ENCODE results near the gene HNRNPM.

The HNRNPM gene

DNA sequence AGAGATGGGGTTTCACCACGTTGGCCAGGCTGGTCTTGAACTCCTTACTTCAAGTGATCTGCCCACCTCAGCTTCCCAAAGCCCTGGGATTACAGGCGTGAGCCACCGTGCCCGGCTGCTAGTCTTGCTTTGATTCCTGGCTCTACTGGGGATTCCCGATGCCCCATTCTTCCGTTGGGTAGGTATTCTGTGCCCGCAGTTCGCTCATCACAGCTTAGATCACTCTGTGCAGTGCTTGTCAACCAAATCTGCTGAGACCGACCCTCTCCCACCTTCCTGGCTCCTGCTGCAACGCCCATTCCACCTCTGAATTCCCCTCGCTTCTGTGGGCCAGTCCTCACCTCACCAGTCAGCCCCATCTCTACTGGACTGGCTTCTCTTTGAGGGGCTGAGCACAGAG is 73.8 kb downstream of the HNRNPM start:
- H3K36me3 ChIP-seq (ENCODE audit: control insufficient read depth, insufficient read depth, low read length), result no peaks in the 10 kb centered on the region
- no peaks in the 10 kb centered on the region for H3K9me3 ChIP-seq (ENCODE audit: control insufficient read depth, insufficient read depth, low read length)
- no peak overlapping the region for H3K4me3 ChIP-seq (ENCODE audit: low read length)
- no CpG with 5 or more reads among the region's 11 CpGs for WGBS (ENCODE audit: insufficient coverage, insufficient read length)
- H3K4me1 ChIP-seq (ENCODE audit: control insufficient read depth, insufficient read depth, low read length), result no peaks in the 10 kb centered on the region
- H3K27ac ChIP-seq (ENCODE audit: low read length), result no peak overlapping the region
- H3K27me3 ChIP-seq (ENCODE audit: control insufficient read depth, insufficient read depth, low read length), result no peaks in the 10 kb centered on the region
- no peak for DNase-seq (ENCODE audit: low read depth, low spot score)

DNA sequence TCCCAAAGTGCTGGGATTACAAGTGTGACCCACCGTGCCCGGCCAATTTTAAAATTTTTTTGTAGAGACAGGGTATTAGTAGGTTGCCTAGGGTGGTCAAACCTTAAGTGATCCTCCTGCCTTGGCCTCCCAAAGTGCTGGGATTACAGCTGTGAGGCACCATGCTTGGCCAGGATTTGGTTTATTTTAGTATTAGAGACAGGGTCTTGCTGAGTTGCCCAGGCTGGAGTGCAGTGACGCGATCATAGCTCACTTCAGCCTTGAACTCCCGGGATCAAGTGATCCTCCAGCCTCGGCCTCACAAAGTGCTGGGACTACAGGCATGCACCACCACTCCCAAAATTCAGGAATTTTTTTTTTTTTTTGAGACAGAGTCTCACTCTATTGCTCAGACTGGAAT is 74.6 kb downstream of the HNRNPM start:
- Histone ChIP-seq H3K4me1 (ENCODE audit: control insufficient read depth, insufficient read depth, low read length) (no peaks in the 10 kb centered on the region), H3K27me3 (ENCODE audit: control insufficient read depth, insufficient read depth, low read length) (no peaks in the 10 kb centered on the region), H3K27ac (ENCODE audit: low read length) (no peak overlapping the region), H3K36me3 (ENCODE audit: control insufficient read depth, insufficient read depth, low read length) (no peaks in the 10 kb centered on the region), H3K9me3 (ENCODE audit: control insufficient read depth, insufficient read depth, low read length) (no peaks in the 10 kb centered on the region), H3K4me3 (ENCODE audit: low read length) (no peak overlapping the region)
- no CpG with 5 or more reads among the region's 6 CpGs for WGBS (ENCODE audit: insufficient coverage, insufficient read length)
- DNase-seq (ENCODE audit: low read depth, low spot score), result no peak

DNA sequence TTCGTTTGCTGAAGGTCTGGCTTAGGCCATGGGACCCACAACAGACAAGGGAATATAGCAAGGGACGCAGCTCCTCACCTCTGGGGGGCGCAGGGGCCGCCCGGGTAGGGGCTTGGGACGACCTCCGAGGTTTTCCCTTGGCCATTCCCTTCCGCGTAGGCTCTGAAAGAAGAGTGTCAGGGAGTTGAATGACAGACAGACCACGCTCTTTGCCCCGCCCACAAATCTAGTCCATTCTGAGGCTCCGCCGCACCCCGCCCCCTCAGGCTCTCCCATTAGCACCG is 80.6 kb downstream of the HNRNPM start:
- WGBS (ENCODE audit: insufficient coverage, insufficient read length), result no CpG with 5 or more reads among the region's 15 CpGs

DNA sequence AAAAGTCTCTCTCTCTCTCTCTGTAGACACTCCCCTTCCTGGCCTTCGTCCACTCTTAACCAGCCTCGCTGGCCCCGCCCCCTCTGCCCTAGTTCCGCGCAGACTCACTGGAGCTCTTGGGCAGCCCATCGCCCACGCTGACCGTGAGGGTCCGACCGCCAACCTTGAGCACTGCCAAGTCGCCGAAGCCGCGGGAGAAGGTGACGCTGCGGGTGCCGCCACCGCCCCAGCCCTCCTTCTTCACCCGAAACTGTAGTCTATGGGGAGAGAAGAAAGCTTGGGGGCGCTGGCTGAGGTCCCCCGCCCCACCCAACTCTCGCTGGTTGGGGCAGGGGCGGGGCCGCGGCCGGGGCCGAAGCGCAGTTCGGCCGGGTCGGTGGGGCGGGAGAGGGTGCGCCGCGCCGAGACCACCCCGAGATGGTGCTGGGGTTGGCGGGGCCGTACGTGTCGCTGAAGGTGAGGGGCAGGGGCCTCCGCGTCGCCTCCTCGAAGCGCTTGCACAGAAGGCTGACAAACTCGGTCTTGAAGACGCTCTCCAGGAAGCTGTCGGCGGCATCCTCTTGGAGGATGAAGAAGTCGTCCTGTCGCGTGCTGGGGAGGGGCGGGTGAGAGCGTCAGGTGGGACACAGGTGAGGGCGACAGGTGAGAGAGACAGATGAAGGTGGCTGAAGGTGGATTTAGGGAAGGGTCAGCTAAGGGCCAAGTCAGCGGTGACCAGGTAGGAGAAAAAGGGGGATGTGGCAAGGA is 81.7 kb downstream of the HNRNPM start:
- Histone ChIP-seq H3K27ac (ENCODE audit: low read length) (no peak overlapping the region), H3K36me3 (ENCODE audit: control insufficient read depth, insufficient read depth, low read length) (no peaks in the 10 kb centered on the region; the same call in 1 of the 2 replicates), H3K4me3 (ENCODE audit: low read length) (peak overlapping the region; percentile 47; the same call in 1 of the 2 replicates), H3K27me3 (ENCODE audit: control insufficient read depth, insufficient read depth, low read length) (no peaks in the 10 kb centered on the region), H3K9me3 (ENCODE audit: control insufficient read depth, insufficient read depth, low read length) (no peaks in the 10 kb centered on the region), H3K4me1 (ENCODE audit: control insufficient read depth, insufficient read depth, low read length) (0 out of 2 replicates have a peak, but pooled peaks cover 5% of the 10 kb centered on the region)
- WGBS (ENCODE audit: insufficient coverage, insufficient read length), result no CpG with 5 or more reads among the region's 57 CpGs
- peak; percentile 77 for DNase-seq (ENCODE audit: low read depth, low spot score)

More for the DNA sequence above, 80.6 kb downstream of the HNRNPM start:
- H3K27ac ChIP-seq (ENCODE audit: low read length), result no peak overlapping the region
- H3K4me1 ChIP-seq (ENCODE audit: control insufficient read depth, insufficient read depth, low read length), result 0 out of 2 replicates have a peak, but pooled peaks cover 5% of the 10 kb centered on the region
- H3K27me3 ChIP-seq (ENCODE audit: control insufficient read depth, insufficient read depth, low read length), result no peaks in the 10 kb centered on the region
- H3K4me3 ChIP-seq (ENCODE audit: low read length), result no peak overlapping the region
- H3K9me3 ChIP-seq (ENCODE audit: control insufficient read depth, insufficient read depth, low read length), result no peaks in the 10 kb centered on the region
- H3K36me3 ChIP-seq (ENCODE audit: control insufficient read depth, insufficient read depth, low read length), result no peaks in the 10 kb centered on the region; the same call in 1 of the 2 replicates
- no peak for DNase-seq (ENCODE audit: low read depth, low spot score)

DNA sequence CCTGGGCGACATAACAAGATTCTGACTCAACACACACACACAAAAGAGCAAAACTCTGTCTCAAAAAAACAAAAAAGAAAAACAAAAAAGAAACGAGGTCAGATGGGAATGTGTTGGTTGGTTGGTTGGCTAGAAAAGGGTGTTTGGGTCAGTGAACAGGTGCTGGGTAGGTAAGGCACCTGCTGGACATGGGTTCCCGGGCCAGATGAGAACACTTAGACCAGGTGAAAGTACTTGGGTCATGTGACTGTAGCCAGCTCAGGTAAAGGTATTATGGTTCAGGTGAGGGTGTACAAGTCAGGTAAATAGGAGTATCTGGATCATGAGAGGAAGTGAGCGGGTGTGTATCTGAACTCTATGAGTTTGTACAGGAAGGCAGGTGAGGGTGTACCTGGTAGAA is 83.7 kb downstream of the HNRNPM start:
- WGBS (ENCODE audit: insufficient coverage, insufficient read length), result no CpG with 5 or more reads among the region's 4 CpGs
- DNase-seq (ENCODE audit: low read depth, low spot score), result no peak
- no peak overlapping the region for H3K27ac ChIP-seq (ENCODE audit: low read length)
- no peaks in the 10 kb centered on the region for H3K27me3 ChIP-seq (ENCODE audit: control insufficient read depth, insufficient read depth, low read length)
- H3K4me1 ChIP-seq (ENCODE audit: control insufficient read depth, insufficient read depth, low read length), result 0 out of 2 replicates have a peak, but pooled peaks cover 5% of the 10 kb centered on the region
- H3K4me3 ChIP-seq (ENCODE audit: low read length), result no peak overlapping the region
- no peaks in the 10 kb centered on the region; the same call in 1 of the 2 replicates for H3K36me3 ChIP-seq (ENCODE audit: control insufficient read depth, insufficient read depth, low read length)
- H3K9me3 ChIP-seq (ENCODE audit: control insufficient read depth, insufficient read depth, low read length), result no peaks in the 10 kb centered on the region

DNA sequence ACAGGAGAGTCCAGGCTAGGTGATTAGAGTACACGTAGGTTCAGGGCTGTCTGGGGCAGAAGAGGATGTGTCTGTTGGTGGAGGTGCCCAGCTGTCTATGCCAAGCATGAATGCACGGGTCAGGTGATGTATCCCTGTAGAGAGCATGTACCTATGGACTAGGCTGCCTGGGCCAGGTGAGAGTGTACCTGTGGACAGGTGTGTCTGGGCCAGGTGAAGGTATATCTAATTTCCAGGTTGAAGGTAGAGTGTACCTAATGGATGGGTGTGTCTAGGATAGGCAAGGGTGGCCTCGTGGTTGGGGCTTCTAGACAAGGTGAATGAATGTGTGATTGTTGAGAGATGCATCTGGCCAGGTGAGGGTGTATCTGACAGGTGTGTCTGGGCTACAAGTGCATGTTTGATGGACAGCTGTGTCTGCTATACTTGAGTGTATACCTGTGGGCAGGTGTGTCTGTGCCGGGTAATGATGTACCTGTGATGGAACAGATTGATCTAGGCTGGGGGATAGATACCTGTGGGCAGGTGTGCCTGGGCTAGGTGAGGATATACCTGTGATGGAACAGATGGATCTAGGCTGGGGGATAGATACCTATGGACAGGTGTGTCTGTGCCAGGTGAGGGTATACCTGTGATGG is 84.7 kb downstream of the HNRNPM start:
- Histone ChIP-seq H3K9me3 (ENCODE audit: control insufficient read depth, insufficient read depth, low read length) (no peaks in the 10 kb centered on the region), H3K27me3 (ENCODE audit: control insufficient read depth, insufficient read depth, low read length) (no peaks in the 10 kb centered on the region), H3K36me3 (ENCODE audit: control insufficient read depth, insufficient read depth, low read length) (no peaks in the 10 kb centered on the region; the same call in 1 of the 2 replicates), H3K27ac (ENCODE audit: low read length) (no peak overlapping the region), H3K4me3 (ENCODE audit: low read length) (no peak overlapping the region), H3K4me1 (ENCODE audit: control insufficient read depth, insufficient read depth, low read length) (0 out of 2 replicates have a peak, but pooled peaks cover 5% of the 10 kb centered on the region)
- DNase-seq (ENCODE audit: low read depth, low spot score), result no peak
- no CpG with 5 or more reads among the region's 4 CpGs for WGBS (ENCODE audit: insufficient coverage, insufficient read length)

DNA sequence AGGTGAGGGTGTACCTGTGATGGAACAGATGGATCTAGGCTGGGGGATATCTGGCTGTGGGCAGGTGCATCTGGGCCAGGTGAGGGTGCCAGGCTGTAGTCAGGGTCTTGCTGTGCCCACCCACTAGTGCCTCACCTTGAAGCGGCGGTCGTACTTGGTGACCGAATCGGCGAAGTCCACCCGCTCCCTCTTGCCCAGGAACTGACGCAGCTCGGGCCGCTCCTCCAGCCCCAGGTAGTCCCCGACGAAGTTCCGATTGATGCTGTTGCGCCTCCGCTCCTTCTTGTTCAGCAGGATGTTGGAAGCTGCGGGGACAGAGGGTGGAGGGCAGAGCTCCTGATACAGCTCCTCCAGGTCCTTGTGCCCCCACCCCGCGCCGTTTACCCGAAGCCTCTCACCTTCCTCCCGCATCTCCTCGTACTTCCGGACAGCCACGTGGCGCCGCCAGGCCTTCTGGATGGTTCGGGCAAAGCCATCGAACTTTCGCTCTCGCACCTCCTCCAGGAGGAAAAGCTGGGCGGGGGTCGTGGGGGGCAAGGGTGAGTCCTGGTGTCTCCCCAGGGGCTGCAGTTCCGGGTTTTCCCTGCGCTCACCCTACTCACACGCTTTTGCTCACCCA is 85.4 kb downstream of the HNRNPM start:
- Histone ChIP-seq H3K27ac (ENCODE audit: low read length) (no peak overlapping the region), H3K9me3 (ENCODE audit: control insufficient read depth, insufficient read depth, low read length) (no peaks in the 10 kb centered on the region), H3K4me1 (ENCODE audit: control insufficient read depth, insufficient read depth, low read length) (0 out of 2 replicates have a peak, but pooled peaks cover 5% of the 10 kb centered on the region), H3K36me3 (ENCODE audit: control insufficient read depth, insufficient read depth, low read length) (no peaks in the 10 kb centered on the region; the same call in 1 of the 2 replicates), H3K4me3 (ENCODE audit: low read length) (no peak overlapping the region), H3K27me3 (ENCODE audit: control insufficient read depth, insufficient read depth, low read length) (no peaks in the 10 kb centered on the region)
- no peak for DNase-seq (ENCODE audit: low read depth, low spot score)
- WGBS (ENCODE audit: insufficient coverage, insufficient read length), result no CpG with 5 or more reads among the region's 35 CpGs

DNA sequence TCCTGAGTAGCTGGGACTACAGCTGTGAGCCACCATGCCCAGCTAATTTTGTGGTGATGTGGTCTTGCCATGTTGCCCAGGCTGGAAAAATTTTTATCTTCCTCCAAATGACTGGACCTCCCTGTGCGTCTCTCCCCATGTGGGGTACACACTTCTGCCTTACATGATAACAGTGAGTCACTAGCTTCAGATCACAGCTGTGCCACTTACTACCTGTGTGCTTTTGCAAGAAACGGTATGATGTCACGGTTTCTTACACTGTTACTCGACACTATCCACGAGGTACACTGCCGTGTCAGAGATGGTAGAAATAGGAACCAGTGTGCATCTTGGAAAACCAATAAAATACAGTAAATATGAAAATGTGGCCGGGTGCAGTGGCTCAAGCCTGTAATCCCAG is 86.7 kb downstream of the HNRNPM start:
- 0 out of 2 replicates have a peak, but pooled peaks cover 5% of the 10 kb centered on the region for H3K4me1 ChIP-seq (ENCODE audit: control insufficient read depth, insufficient read depth, low read length)
- DNase-seq (ENCODE audit: low read depth, low spot score), result no peak
- no peak overlapping the region for H3K4me3 ChIP-seq (ENCODE audit: low read length)
- no peaks in the 10 kb centered on the region for H3K27me3 ChIP-seq (ENCODE audit: control insufficient read depth, insufficient read depth, low read length)
- H3K27ac ChIP-seq (ENCODE audit: low read length), result no peak overlapping the region
- no peaks in the 10 kb centered on the region; the same call in 1 of the 2 replicates for H3K36me3 ChIP-seq (ENCODE audit: control insufficient read depth, insufficient read depth, low read length)
- WGBS (ENCODE audit: insufficient coverage, insufficient read length), result no CpG with 5 or more reads among the region's 7 CpGs
- no peaks in the 10 kb centered on the region for H3K9me3 ChIP-seq (ENCODE audit: control insufficient read depth, insufficient read depth, low read length)

DNA sequence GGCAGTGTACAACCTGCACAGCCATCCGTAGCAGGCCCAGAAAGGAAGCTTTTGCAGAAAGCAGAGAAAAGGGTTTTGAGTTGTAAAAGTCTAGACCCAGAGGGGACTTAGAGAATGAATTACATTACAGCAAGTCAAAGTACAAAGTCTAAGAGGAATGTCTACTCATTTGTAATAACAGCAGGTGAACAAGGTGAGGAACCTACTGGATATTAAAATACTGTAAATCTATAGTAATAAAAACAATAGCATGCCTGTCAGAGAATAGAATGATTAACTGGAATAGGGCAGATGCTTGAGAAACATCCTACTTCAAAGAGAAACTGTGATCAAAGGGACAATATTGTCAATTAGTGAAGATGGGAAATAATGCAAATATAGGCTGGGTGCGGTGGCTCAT is 87.5 kb downstream of the HNRNPM start:
- Histone ChIP-seq H3K9me3 (ENCODE audit: control insufficient read depth, insufficient read depth, low read length) (no peaks in the 10 kb centered on the region), H3K4me3 (ENCODE audit: low read length) (no peak overlapping the region), H3K27ac (ENCODE audit: low read length) (no peak overlapping the region), H3K4me1 (ENCODE audit: control insufficient read depth, insufficient read depth, low read length) (no peaks in the 10 kb centered on the region), H3K27me3 (ENCODE audit: control insufficient read depth, insufficient read depth, low read length) (no peaks in the 10 kb centered on the region), H3K36me3 (ENCODE audit: control insufficient read depth, insufficient read depth, low read length) (no peaks in the 10 kb centered on the region; the same call in 1 of the 2 replicates)
- WGBS (ENCODE audit: insufficient coverage, insufficient read length), result no CpG with 5 or more reads among the region's 2 CpGs
- no peak for DNase-seq (ENCODE audit: low read depth, low spot score)

DNA sequence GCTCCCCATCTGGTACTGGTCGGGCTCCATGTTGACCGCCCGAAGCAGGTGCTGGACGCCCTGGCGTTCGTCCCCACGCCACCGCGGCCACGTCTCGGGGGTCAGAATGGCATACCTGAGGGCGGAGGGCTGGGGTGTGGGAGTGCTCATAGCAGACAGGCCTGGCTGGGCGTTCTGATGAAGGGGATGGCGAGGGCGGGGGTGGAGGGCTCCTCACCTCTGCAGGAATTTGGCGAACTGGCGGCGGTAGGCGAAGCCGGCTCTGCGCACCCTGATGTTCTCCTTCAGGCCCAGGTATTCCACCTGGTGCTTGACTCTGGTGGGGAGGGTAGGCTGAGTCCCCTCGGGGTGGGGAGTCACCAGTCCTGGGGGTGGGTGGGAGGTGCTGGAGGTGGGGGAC is 91.5 kb downstream of the HNRNPM start:
- Histone ChIP-seq H3K4me1 (ENCODE audit: control insufficient read depth, insufficient read depth, low read length) (no peaks in the 10 kb centered on the region), H3K4me3 (ENCODE audit: low read length) (no peak overlapping the region), H3K36me3 (ENCODE audit: control insufficient read depth, insufficient read depth, low read length) (no peaks in the 10 kb centered on the region), H3K27ac (ENCODE audit: low read length) (no peak overlapping the region), H3K9me3 (ENCODE audit: control insufficient read depth, insufficient read depth, low read length) (no peaks in the 10 kb centered on the region), H3K27me3 (ENCODE audit: control insufficient read depth, insufficient read depth, low read length) (no peaks in the 10 kb centered on the region)
- no CpG with 5 or more reads among the region's 22 CpGs for WGBS (ENCODE audit: insufficient coverage, insufficient read length)
- DNase-seq (ENCODE audit: low read depth, low spot score), result no peak
